PC-9 (cell line): ENCODE results near the gene JAG2. TPM values are rescaled to one million over a fixed set of nuclear protein-coding genes. Genes with fewer than 3 reads are reported as not detected.

Experiments used
- BruUV-seq: library from RNA; stranded (reverse); fragments of 400-500 nt; replicated peaks from 2 replicates; lab custom pipeline; 2021; lab: Mats Ljungman, UMichigan
- CTCF ChIA-PET: fragments of 300-600 bp; sonication (Branson Sonifier 250); formaldehyde crosslinking; loops from one replicate; lab custom pipeline; 2022; ENCODE audit warnings: antibody characterized with exemption; lab: Charles Lee
- POLR2A ChIA-PET: fragments of 300-600 bp; sonication (Branson Sonifier 250); formaldehyde crosslinking; loops from one replicate; lab custom pipeline; 2022; ENCODE audit warnings: antibody characterized with exemption; ENCODE audit not compliant: unreplicated experiment; lab: Charles Lee
- DNase-seq, 2 experiments: peaks; one replicate each; pipeline versions ENCODE4 v3.0.0 to v3.0.0-alpha.2; 2015 to 2022; ENCODE audit warnings: mixed read lengths in 1 of 2
- H2AFZ ChIP-seq: fragments of 200-600 bp; sonication (generic); 2 replicates; pipeline ENCODE4 v1.8.1; 2017; ENCODE audit warnings: antibody characterized with exemption
- H3F3A ChIP-seq: fragments of 200-600 bp; sonication (generic); 2 replicates; pipeline ENCODE4 v1.8.1; 2017; ENCODE audit warnings: antibody characterized with exemption, mild to moderate bottlenecking, low read depth; ENCODE audit not compliant: insufficient read depth
- H3K27ac ChIP-seq: fragments of 200-600 bp; sonication (generic); 2 replicates; pipeline ENCODE4 v1.6.1; 2016; ENCODE audit warnings: mixed run types
- H3K27me3 ChIP-seq: fragments of 200-600 bp; sonication (generic); 2 replicates; pipeline ENCODE4 v1.6.1; 2016; ENCODE audit warnings: low read depth, mixed run types; ENCODE audit not compliant: insufficient read depth
- H3K36me3 ChIP-seq: fragments of 200-600 bp; sonication (generic); 2 replicates; pipeline ENCODE4 v1.6.1; 2016; ENCODE audit warnings: low read depth, mixed run types
- H3K4me1 ChIP-seq: fragments of 200-600 bp; sonication (generic); replicated peaks from 2 replicates; pipeline ENCODE4 v1.6.1; 2016; ENCODE audit warnings: mixed run types; ENCODE audit not compliant: insufficient read depth
- H3K4me2 ChIP-seq: fragments of 200-600 bp; sonication (generic); 2 replicates; pipeline ENCODE4 v1.6.1; 2017; ENCODE audit warnings: mixed run types
- H3K4me3 ChIP-seq: fragments of 200-600 bp; sonication (generic); 2 replicates; pipeline ENCODE4 v1.6.1; 2016; ENCODE audit warnings: mixed run types
- H3K79me2 ChIP-seq: fragments of 200-600 bp; sonication (generic); 2 replicates; pipeline ENCODE4 v1.6.1; 2017; ENCODE audit warnings: low read depth, mixed run types
- H3K9me2 ChIP-seq: fragments of 200-600 bp; sonication (generic); 2 replicates; pipeline ENCODE4 v1.8.1; 2017; ENCODE audit warnings: mild to moderate bottlenecking; ENCODE audit not compliant: insufficient read depth
- H3K9me3 ChIP-seq: fragments of 200-600 bp; sonication (generic); 2 replicates; pipeline ENCODE4 v1.8.1; 2016; ENCODE audit warnings: low read depth; ENCODE audit not compliant: insufficient read depth
- H4K20me1 ChIP-seq: fragments of 200-600 bp; sonication (generic); 2 replicates; pipeline ENCODE4 v1.8.1; 2017; ENCODE audit not compliant: insufficient read depth
- EZH2 ChIP-seq: fragments of 200-600 bp; sonication (generic); IDR thresholded peaks from 2 replicates; pipeline ENCODE4 v1.8.0; 2017; ENCODE audit warnings: antibody characterized with exemption, low read depth
- intact Hi-C: fragments of 100-400 bp; cut with micrococcal nuclease; formaldehyde crosslinking; loops from one replicate; pipeline ENCODE4 v1.10.0; 2022; ENCODE audit not compliant: unreplicated experiment
- total RNA-seq: library from RNA; stranded (reverse); gene quantifications from 2 replicates; pipeline ENCODE4 v1.2.3, GENCODE V29; 2021
- TF ChIP-seq, protein P1 (sequence below): fragments of 200-600 bp; sonication (generic); conservative IDR thresholded peaks from 2 replicates; pipeline ENCODE4 v1.6.1; 2017; ENCODE audit warnings: mixed run types, antibody characterized with exemption, mild to moderate bottlenecking, moderate library complexity

JAG2 gene
- total RNA-seq, 1 experiment from 2014 or later, result 17.8 TPM

DNA sequence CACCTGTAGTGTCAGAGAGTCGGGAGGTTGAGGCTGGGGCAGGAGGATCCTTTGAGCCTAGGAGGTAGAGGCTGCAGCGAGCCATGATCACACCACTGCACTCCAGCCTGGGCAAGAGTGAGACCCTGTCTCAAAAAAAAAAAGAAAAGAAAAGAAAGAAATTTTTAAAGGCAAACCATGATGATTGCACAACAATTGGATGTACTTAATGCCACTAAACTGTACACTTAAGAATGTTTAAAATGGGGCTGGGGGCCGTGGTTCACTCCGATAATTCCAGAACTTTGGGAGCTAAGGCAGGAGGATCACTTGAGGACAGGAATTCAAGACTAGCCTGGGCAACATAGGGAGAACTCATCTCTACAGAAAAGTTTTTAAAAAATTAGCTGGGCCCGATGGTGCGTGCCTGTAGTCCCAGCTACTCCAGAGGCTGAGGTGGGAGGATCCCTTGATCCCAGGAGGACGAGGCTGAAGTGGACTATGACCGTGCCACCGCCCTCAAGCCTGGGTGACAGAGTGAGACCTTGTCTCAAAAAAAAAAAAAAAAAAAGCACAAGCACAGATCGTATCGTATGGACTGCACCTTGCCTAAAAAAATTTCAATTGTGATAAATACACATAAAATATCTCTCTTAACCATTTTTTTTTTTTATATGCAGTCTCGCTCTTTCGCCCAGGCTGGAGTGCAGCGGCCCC, 32.7 kb downstream of the JAG2 start:
- Histone ChIP-seq H3K4me2 (no peak overlapping the region), H2AFZ (no peak overlapping the region), H3K79me2 (no peaks in the 10 kb centered on the region), H3K27me3 (no peaks in the 10 kb centered on the region), H3K9me2 (no peaks in the 10 kb centered on the region), H4K20me1 (no peaks in the 10 kb centered on the region), H3K4me3 (no peak overlapping the region), H3K27ac (no peak overlapping the region), H3K9me3 (peaks cover 10% of the 10 kb centered on the region), H3K4me1 (no peaks in the 10 kb centered on the region), H3K36me3 (no peaks in the 10 kb centered on the region; the same call in 1 of the 2 replicates), H3F3A (peaks cover 4% of the 10 kb centered on the region; the same call in 1 of the 2 replicates)
- BruUV-seq, result no TSS peak
- DNase-seq, result no peak
- POLR2A ChIA-PET, result no interaction called here
- TF ChIP-seq, protein P1, sequence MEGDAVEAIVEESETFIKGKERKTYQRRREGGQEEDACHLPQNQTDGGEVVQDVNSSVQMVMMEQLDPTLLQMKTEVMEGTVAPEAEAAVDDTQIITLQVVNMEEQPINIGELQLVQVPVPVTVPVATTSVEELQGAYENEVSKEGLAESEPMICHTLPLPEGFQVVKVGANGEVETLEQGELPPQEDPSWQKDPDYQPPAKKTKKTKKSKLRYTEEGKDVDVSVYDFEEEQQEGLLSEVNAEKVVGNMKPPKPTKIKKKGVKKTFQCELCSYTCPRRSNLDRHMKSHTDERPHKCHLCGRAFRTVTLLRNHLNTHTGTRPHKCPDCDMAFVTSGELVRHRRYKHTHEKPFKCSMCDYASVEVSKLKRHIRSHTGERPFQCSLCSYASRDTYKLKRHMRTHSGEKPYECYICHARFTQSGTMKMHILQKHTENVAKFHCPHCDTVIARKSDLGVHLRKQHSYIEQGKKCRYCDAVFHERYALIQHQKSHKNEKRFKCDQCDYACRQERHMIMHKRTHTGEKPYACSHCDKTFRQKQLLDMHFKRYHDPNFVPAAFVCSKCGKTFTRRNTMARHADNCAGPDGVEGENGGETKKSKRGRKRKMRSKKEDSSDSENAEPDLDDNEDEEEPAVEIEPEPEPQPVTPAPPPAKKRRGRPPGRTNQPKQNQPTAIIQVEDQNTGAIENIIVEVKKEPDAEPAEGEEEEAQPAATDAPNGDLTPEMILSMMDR, result no peak
- TF ChIP-seq EZH2, result no peak
- intact Hi-C loops, result no loop called here
- CTCF ChIA-PET, result no interaction called here

DNA sequence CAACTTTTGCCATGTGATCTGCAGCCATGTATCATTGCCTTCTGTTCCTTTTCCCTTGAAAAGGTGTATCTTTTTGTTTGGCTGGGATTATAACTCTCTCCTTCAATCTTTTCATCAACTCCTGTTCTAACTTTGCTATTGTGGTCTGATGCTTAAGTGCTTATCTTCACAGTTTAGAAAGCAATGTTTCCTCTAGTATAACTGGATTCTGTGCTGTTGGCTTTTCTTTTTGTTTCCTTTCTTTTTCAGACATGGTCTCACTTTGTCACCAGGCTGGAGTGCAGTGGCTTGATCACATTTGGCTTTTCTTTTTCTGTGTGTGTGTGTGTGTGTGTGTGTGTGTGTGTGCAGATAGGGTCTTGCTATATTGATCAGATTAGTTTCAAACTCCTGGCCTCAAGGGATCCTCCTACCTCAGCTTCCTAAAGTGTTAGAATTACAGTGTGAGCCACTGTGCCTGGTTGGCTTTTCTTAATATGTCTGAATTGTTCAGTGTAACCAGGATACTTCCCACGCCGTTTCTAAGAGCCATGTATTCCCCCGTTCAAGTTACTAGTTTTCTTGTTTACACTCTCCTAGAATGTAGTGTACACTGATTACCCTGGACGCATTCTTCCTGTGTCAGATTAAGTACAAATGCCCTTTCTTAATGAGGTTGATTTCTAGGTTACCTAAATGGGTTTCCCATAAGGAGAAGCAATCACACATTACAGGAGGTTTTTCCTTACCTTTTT, 35.5 kb downstream of the JAG2 start:
- DNase-seq, result no peak
- Histone ChIP-seq H3K9me3 (peaks cover 14% of the 10 kb centered on the region), H3F3A (no peaks in the 10 kb centered on the region), H3K79me2 (no peaks in the 10 kb centered on the region), H3K27me3 (no peaks in the 10 kb centered on the region), H3K4me2 (no peak overlapping the region), H2AFZ (no peak overlapping the region), H3K4me1 (no peaks in the 10 kb centered on the region), H3K27ac (no peak overlapping the region), H3K4me3 (no peak overlapping the region), H3K36me3 (no peaks in the 10 kb centered on the region), H4K20me1 (no peaks in the 10 kb centered on the region), H3K9me2 (no peaks in the 10 kb centered on the region)
- no TSS peak for BruUV-seq
- POLR2A ChIA-PET, result no interaction called here
- intact Hi-C loops, result no loop called here
- CTCF ChIA-PET, result no interaction called here
- TF ChIP-seq EZH2, result no peak
- TF ChIP-seq, protein P1, result no peak

DNA sequence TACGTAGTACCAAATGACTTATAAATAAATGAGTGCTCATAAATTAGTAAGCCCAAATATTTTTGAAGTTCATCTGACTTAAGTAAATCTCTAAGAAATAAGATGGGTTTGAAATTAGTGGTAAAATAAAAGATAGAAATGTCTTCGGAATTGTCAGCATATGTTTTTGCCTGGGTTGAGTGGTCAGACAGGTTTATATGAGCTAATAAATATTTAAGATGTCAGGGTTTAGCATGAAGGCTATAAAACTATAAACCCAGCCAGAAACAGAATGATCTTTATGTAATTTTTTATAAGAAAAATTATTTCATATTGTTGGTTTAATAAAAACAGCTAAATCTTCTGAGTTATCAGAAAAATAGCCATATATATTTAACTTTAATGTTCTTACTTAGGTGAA, 37.3 kb downstream of the JAG2 start:
- H3K27ac ChIP-seq, result no peak overlapping the region
- intact Hi-C loops, result no loop called here
- H3K4me1 ChIP-seq, result no peaks in the 10 kb centered on the region
- BruUV-seq, result no TSS peak
- no peaks in the 10 kb centered on the region for H4K20me1 ChIP-seq
- no peaks in the 10 kb centered on the region for H3K36me3 ChIP-seq
- ChIA-PET POLR2A (no interaction called here), CTCF (interaction anchor here (0.7 kb wide), 1 partner anchor 204 kb away, joined by 3 read pairs; no protein-coding TSS in a partner anchor)
- H3K4me3 ChIP-seq, result no peak overlapping the region
- H3K79me2 ChIP-seq, result no peaks in the 10 kb centered on the region
- H2AFZ ChIP-seq, result no peak overlapping the region
- H3K27me3 ChIP-seq, result 0 out of 2 replicates have a peak, but pooled peaks cover 3% of the 10 kb centered on the region
- no peak overlapping the region for H3K4me2 ChIP-seq
- no peaks in the 10 kb centered on the region for H3F3A ChIP-seq
- no peak for DNase-seq
- H3K9me2 ChIP-seq, result no peaks in the 10 kb centered on the region
- H3K9me3 ChIP-seq, result peaks cover 14% of the 10 kb centered on the region
- no peak for TF ChIP-seq EZH2
- TF ChIP-seq, protein P1, result no peak
